Activated naive CD8-positive, alpha-beta T cell treated with anti-CD3 and anti-CD28 coated beads for 36 hours (primary cell): ENCODE results near the gene ADAMTS12. TPM values are rescaled to one million over a fixed set of nuclear protein-coding genes. Genes with fewer than 3 reads are reported as not detected.

Experiments
- DNase-seq: peaks from one replicate; pipeline ENCODE4 v3.0.0; 2021
- H3K27ac Mint-ChIP-seq: one replicate; pipeline ENCODE4 v1.8.0; 2022; ENCODE audit warnings: mild to moderate bottlenecking, moderate library complexity, mixed read lengths
- H3K27me3 Mint-ChIP-seq: one replicate; pipeline ENCODE4 v1.8.0; 2022; ENCODE audit warnings: mild to moderate bottlenecking, mixed read lengths
- H3K36me3 Mint-ChIP-seq: one replicate; pipeline ENCODE4 v1.8.0; 2021; ENCODE audit warnings: mild to moderate bottlenecking, mixed read lengths
- H3K4me1 Mint-ChIP-seq: one replicate; pipeline ENCODE4 v1.8.0; 2021; ENCODE audit warnings: mixed read lengths
- H3K4me3 Mint-ChIP-seq: one replicate; pipeline ENCODE4 v1.8.0; 2022; ENCODE audit warnings: mild to moderate bottlenecking, moderate library complexity, mixed read lengths
- H3K9me3 Mint-ChIP-seq: one replicate; pipeline ENCODE4 v1.8.0; 2022; ENCODE audit warnings: mixed read lengths
- total RNA-seq, 2 experiments: library from RNA; stranded (reverse); gene quantifications; one replicate each; pipeline ENCODE4 v1.2.3, GENCODE V29; 2021

The ADAMTS12 gene
- total RNA-seq, 2 experiments from 2014 or later, result not detected

DNA sequence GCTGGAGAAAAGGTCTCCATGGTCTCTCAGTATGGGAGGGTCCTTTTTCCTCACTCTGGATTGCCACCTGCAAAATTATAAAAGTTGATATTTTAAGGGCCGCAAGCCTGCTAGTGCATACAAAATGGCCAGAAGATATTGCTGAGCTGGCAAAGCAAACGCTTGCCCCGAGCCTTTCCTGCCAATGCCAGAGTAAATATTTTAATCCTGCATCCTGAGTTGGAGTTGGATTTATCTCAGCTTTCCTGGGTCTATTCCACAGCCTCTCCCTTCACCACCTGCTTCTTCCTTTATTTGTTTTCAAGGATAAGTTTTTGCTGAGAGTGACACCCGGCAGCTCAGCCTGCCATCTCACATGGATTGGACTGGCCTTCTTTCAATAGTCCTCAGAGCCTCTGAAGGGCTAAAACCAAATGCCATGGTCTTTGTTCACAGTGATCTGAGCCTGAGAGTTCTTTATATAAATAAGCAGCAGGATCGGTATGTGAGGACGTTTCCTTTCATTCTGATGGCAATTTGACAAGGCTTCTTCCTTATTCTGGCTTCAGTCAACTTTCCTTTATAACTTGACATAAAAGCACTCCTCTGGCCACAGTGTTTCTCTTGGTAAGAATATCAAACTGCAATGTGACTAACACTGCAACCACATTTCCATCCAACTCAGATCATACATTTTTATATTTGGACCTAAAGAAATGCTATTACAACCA, 170.1 kb downstream of the ADAMTS12 start:
- Mint-ChIP-seq H3K27me3 (no peaks in the 10 kb centered on the region), H3K9me3 (no peaks in the 10 kb centered on the region), H3K4me3 (no peak overlapping the region), H3K4me1 (no peaks in the 10 kb centered on the region), H3K36me3 (no peaks in the 10 kb centered on the region), H3K27ac (no peak overlapping the region)
- DNase-seq, result no peak

DNA sequence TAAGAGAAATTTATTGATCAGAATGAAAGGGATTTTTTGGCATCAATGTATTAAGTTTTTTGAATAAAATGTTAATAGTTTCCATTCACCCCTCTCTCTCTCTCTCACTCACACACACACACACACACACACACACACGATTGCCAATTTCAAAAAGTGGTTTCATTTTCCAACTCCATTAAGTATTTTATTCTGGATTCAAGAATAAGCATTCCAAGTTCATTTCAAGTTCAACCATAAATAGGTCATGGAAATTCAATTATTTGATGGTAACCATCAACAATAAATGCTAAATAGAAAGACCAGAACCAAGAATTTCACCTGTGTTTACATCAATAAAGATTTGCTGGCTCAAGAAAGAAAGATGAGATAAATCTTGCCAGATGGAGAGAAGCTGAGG, 171.6 kb downstream of the ADAMTS12 start:
- H3K4me1 Mint-ChIP-seq, result no peaks in the 10 kb centered on the region
- no peak overlapping the region for H3K4me3 Mint-ChIP-seq
- H3K36me3 Mint-ChIP-seq, result no peaks in the 10 kb centered on the region
- no peaks in the 10 kb centered on the region for H3K27me3 Mint-ChIP-seq
- H3K9me3 Mint-ChIP-seq, result no peaks in the 10 kb centered on the region
- no peak overlapping the region for H3K27ac Mint-ChIP-seq
- DNase-seq, result no peak

DNA sequence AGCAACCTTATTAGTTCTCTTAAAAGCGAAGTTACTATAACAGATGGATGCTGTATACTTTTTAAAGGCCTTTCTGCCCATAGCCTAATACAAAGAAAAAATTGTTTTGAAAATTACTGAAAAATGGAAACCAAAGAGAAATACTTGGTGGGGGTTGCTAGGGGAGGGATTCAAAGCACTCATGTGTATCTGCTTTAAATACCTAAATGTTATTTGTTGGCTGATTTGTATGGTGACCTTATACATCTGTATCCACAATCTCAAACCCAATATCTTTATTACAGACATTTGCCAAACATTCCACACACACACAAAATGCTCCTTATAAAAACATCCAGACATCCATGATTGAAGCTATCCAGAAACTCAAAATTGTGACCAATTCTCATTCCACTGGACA, 172.0 kb downstream of the ADAMTS12 start:
- no peak overlapping the region for H3K27ac Mint-ChIP-seq
- no peak for DNase-seq
- no peaks in the 10 kb centered on the region for H3K36me3 Mint-ChIP-seq
- H3K4me1 Mint-ChIP-seq, result no peaks in the 10 kb centered on the region
- no peaks in the 10 kb centered on the region for H3K9me3 Mint-ChIP-seq
- H3K4me3 Mint-ChIP-seq, result no peak overlapping the region
- no peaks in the 10 kb centered on the region for H3K27me3 Mint-ChIP-seq

DNA sequence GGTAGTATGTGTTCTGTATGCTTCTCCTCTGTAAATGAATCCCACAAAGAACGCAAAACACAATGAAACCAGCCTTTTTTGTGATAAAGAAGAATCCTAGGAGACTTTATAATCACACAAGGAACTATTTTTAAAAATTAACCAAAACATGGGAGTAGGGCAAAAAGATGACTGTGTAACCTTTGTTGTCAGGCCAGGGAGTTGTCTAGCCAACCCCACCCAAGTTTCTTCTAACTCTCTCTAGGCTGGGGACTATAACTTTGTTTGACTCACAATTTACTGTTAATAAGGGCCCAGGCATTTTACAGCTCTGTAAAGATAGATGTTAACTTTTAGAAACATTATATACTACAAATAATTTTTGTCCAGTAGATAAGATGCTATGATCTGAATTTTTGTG, 176.1 kb downstream of the ADAMTS12 start:
- no peak for DNase-seq
- H3K9me3 Mint-ChIP-seq, result peaks cover 4% of the 10 kb centered on the region
- H3K27ac Mint-ChIP-seq, result no peak overlapping the region
- H3K4me1 Mint-ChIP-seq, result no peaks in the 10 kb centered on the region
- no peaks in the 10 kb centered on the region for H3K36me3 Mint-ChIP-seq
- no peak overlapping the region for H3K4me3 Mint-ChIP-seq
- H3K27me3 Mint-ChIP-seq, result no peaks in the 10 kb centered on the region

DNA sequence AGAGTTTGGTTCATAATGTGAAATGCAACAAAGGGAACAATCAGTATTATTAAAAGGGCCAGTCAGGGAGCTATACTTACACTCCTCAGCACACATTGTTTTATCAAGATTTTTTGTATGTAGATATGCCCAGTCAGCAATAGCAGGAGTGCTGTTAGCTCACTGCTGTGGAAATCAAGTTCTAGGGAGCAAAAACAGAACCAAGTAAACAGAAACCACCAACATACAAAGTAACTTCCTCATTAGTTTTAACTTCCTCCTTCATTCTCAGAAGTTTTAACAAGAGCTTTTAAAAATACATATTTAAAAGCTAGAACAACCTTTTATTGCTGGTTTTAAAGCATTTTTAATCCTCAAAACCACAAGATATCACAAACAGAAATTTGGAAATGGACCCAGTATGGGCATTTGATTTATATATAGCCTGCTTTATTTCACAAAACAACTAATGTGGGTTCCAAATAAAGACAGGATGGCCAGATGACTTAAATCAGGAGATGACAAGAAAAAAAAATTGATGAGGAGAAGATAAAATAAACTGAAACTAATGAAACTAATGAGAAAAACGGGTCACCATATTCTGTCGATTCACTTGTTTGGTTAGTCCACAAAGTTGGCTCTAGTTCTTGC, 178.5 kb downstream of the ADAMTS12 start:
- H3K27ac Mint-ChIP-seq, result no peak overlapping the region
- H3K36me3 Mint-ChIP-seq, result no peaks in the 10 kb centered on the region
- DNase-seq, result no peak
- no peak overlapping the region for H3K4me3 Mint-ChIP-seq
- H3K9me3 Mint-ChIP-seq, result peaks cover 7% of the 10 kb centered on the region
- no peaks in the 10 kb centered on the region for H3K4me1 Mint-ChIP-seq
- no peaks in the 10 kb centered on the region for H3K27me3 Mint-ChIP-seq

DNA sequence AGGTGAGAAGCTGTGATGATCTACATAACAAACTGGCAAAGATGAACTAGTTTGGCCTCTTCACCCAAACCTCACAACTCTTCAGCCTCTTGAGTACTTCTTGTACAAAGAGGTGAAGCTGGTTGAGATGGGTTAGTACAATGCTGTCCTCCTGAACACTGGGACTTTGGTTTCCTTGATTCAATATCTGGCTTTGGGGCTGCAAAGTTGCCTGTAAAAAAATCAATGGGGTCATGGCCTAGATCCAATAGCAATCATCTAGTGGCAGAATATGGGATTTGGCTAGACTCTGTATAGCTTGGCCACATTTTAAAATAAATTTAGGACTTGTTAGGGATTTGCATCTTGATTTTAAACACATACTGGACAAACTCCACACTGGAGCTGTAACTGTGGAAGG, 179.1 kb downstream of the ADAMTS12 start:
- peaks cover 11% of the 10 kb centered on the region for H3K9me3 Mint-ChIP-seq
- H3K27ac Mint-ChIP-seq, result no peak overlapping the region
- no peaks in the 10 kb centered on the region for H3K4me1 Mint-ChIP-seq
- no peak for DNase-seq
- H3K36me3 Mint-ChIP-seq, result no peaks in the 10 kb centered on the region
- no peaks in the 10 kb centered on the region for H3K27me3 Mint-ChIP-seq
- no peak overlapping the region for H3K4me3 Mint-ChIP-seq

DNA sequence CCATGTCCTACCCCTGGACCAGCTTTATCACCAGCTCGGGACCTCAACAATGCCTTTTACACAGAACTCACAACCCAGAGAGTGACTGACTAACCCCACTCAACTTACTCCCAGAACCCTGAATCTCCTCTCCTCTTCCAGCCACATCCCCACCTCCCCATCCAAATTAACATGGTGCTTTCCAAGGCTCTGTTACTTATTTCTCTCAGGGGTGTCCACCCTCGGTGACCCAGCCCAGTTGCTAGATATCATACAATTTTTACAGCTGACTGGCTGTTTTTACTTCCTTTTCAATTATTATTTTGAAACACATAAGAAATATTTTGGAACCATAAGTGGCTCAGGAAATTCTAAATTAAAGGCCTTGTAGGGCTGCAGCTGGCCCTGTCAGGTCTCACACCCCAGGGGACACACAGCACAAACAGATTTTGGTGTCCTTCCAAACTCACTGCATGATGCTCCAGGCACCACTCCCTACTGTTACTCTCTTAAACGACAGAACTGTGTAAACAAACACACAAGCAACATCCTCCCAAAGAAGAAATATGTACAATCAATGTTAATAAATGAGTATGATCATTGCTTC, 180.6 kb downstream of the ADAMTS12 start:
- Mint-ChIP-seq H3K9me3 (peaks cover 19% of the 10 kb centered on the region), H3K36me3 (peaks cover 2% of the 10 kb centered on the region), H3K4me3 (no peak overlapping the region), H3K27me3 (no peaks in the 10 kb centered on the region), H3K4me1 (no peaks in the 10 kb centered on the region), H3K27ac (no peak overlapping the region)
- no peak for DNase-seq

DNA sequence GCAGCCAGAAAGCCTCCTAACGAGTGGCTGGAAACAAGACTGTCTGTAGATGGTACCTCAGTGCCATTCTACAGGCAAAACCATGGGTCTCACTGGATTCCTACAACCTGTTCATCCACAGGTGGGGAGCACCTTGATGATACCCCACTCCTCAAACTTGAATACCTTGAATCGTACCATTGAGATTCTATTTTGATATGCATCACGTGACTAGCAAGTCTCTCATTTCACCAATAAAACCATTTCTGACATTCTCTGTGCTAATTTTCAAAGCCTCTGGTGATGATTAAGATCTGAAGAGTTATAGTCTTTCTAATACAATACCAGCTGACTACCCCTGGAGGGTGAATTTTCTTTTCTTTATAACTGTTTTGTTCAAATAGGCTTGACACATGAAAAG, 188.9 kb downstream of the ADAMTS12 start:
- H3K36me3 Mint-ChIP-seq, result peaks cover 2% of the 10 kb centered on the region
- no peak overlapping the region for H3K4me3 Mint-ChIP-seq
- no peak overlapping the region for H3K27ac Mint-ChIP-seq
- peaks cover 13% of the 10 kb centered on the region for H3K9me3 Mint-ChIP-seq
- no peak for DNase-seq
- H3K27me3 Mint-ChIP-seq, result no peaks in the 10 kb centered on the region
- H3K4me1 Mint-ChIP-seq, result no peaks in the 10 kb centered on the region

DNA sequence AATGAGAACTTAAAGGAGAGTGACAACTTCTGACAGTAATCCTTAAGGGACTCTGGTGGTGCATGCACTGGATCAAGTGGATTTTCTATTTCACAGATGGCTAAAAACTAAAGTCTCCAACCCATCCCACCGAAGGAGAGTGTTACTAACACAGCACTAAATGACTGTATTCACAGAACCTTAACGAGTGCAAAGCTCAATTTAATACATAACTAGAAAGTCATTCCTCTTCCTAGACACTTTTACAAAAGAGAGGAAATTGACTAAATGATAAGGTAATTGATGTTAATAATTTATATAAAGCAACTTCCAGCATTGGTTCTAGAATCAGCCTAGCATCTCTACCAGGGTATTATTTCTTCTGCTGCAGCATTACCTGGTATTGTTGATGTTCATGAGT, 189.8 kb downstream of the ADAMTS12 start:
- Mint-ChIP-seq H3K27ac (no peak overlapping the region), H3K27me3 (no peaks in the 10 kb centered on the region)

DNA sequence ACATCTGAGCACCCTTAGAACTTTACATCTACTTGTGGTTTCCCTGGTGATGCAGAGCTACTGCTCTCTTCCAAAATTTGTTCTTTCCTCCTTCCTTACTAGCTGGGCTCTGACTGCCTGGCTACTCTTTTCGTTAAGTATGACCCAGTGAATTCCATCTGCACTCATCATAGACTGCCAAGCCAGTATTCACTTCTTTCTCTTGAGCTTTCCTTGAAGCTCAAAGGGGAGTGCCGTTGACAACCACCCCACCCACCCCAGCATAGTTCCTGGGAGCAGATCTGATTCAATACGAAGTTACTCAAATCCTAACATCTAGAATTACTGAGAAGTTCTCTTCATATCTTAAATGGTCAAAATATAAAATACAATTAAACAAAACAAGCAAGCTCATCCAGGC, 190.5 kb downstream of the ADAMTS12 start:
- H3K27ac Mint-ChIP-seq, result no peak overlapping the region
- H3K27me3 Mint-ChIP-seq, result no peaks in the 10 kb centered on the region
- H3K9me3 Mint-ChIP-seq, result peaks cover 3% of the 10 kb centered on the region
- no peak overlapping the region for H3K4me3 Mint-ChIP-seq
- no peak for DNase-seq
- no peaks in the 10 kb centered on the region for H3K36me3 Mint-ChIP-seq
- H3K4me1 Mint-ChIP-seq, result no peaks in the 10 kb centered on the region

More for the DNA sequence above, 189.8 kb downstream of the ADAMTS12 start:
- Mint-ChIP-seq H3K4me1 (no peaks in the 10 kb centered on the region), H3K36me3 (peaks cover under 1% of the 10 kb centered on the region), H3K9me3 (peaks cover 7% of the 10 kb centered on the region), H3K4me3 (no peak overlapping the region)
- DNase-seq, result no peak

DNA sequence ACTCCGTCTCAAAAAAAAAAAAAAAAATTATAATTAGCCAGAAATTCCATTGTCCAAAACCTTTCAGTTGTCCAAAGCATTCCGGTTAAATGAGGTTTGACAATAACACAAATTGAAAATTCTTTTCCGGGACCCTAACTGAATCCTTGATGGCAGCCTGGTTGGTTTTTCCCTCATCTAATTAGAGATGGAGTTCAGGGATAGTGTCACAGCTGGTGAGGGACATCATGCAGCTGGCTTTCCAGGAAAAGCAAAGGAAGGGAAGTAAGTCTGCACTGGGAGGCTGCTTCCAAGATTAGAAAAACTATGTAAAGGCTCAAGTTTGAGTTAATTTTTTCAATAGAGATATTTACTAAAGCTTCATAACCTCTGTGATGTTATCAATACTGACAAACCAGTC, 195.4 kb downstream of the ADAMTS12 start:
- DNase-seq, result no peak
- Mint-ChIP-seq H3K27ac (no peak overlapping the region), H3K36me3 (no peaks in the 10 kb centered on the region), H3K27me3 (peaks cover 4% of the 10 kb centered on the region), H3K9me3 (peaks cover 9% of the 10 kb centered on the region), H3K4me3 (no peak overlapping the region), H3K4me1 (no peaks in the 10 kb centered on the region)

DNA sequence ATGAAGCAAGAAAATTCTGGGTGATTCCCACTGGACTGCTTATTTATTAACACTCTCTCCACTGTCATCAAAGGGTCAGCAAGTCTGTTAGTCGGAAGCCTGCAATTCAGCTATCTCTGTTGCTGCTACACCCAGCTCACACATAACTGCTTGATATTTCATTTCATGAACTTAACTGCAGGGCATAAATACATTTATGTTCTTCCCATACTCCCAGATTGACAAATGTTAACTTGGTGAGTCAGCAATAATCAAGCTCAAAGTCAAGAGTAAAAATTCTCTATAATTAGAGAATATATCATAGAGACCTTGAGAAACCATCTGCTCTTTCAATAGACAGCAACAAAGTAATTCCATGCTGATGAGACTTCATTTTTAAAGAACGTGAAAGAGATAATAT, 198.8 kb downstream of the ADAMTS12 start:
- Mint-ChIP-seq H3K27me3 (peaks cover 4% of the 10 kb centered on the region), H3K4me1 (no peaks in the 10 kb centered on the region), H3K9me3 (peaks cover 9% of the 10 kb centered on the region), H3K27ac (no peak overlapping the region), H3K4me3 (no peak overlapping the region), H3K36me3 (no peaks in the 10 kb centered on the region)
- no peak for DNase-seq

DNA sequence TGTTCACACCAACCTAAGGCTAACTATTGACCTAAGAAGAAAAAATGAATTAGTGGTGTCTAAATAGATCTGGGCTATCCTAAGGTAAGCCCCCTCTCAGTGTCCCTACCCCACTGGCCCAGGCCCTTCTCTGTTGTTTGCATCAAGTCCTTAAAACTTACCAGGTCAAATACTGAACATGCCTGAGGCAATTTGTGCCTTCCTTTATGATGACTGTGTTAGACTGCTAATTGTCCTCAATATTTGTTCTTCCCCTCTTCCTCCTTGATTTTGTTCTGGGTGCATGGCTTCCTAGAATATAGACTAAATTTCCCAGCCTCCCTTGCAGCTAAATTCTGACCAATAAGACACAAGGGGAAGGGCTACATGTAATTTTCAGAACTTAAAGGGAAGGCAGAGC, 199.9 kb downstream of the ADAMTS12 start:
- no peak overlapping the region for H3K4me3 Mint-ChIP-seq
- H3K4me1 Mint-ChIP-seq, result no peaks in the 10 kb centered on the region
- peaks cover 9% of the 10 kb centered on the region for H3K9me3 Mint-ChIP-seq
- H3K27me3 Mint-ChIP-seq, result peaks cover 4% of the 10 kb centered on the region
- DNase-seq, result no peak
- no peaks in the 10 kb centered on the region for H3K36me3 Mint-ChIP-seq
- H3K27ac Mint-ChIP-seq, result no peak overlapping the region

DNA sequence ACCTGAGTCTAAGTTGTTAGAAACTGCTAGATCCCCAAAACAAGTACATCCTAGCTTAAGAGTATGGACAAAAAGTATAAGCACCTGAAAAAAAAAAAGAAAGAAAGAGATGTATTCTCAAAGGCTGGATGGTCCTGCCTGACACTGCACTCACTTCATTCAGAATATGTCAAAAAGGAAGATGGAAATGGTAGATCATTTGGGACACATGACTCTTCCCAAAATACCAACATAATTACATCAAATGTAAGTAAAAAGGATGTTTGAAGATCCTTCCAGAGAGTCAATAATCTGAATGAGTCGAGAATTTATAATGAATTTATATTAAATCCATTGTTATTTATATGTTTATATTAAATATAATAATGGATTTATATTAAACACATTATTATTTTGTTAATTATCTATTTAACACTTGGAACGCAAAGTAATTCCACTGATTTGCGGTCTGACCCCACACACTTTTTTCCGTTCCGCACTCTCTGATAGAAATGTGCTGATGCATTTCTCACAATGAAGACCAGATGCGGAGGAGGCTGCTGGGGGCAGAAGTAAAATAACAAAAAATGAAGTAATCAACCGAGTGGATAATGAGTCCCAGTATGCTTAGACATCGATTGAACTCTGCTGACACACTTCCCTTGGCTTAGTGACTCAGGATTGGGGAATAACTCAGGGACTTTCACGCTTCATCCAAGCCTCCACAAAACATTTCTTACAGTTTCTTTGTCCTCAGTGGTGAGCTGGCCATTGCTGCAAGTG, 201.2 kb downstream of the ADAMTS12 start:
- Mint-ChIP-seq H3K9me3 (peaks cover 9% of the 10 kb centered on the region), H3K4me1 (no peaks in the 10 kb centered on the region), H3K27ac (no peak overlapping the region), H3K36me3 (no peaks in the 10 kb centered on the region), H3K4me3 (no peak overlapping the region), H3K27me3 (peaks cover 3% of the 10 kb centered on the region)
- no peak for DNase-seq

DNA sequence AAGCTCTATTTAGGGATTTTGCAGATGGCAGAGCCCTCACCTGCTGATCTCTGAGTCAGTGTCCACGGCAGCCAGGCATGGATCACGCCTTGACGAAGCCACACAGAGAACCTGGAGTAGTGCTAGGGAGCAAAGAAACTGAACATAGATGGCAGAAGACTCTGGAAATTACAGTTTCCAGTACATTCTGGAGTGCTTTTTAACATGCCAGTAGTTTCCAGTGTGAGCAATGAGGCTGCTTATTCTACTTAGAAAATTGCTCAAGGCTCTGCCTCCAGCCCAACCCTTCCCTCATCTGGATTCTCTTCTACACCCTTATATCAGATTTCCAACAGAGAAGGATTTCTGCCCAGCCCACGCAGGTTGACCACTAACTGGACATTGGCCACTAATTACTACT, 203.3 kb downstream of the ADAMTS12 start:
- Mint-ChIP-seq H3K36me3 (no peaks in the 10 kb centered on the region), H3K4me3 (no peak overlapping the region), H3K9me3 (peaks cover 4% of the 10 kb centered on the region), H3K27ac (no peak overlapping the region), H3K27me3 (peaks cover 3% of the 10 kb centered on the region), H3K4me1 (no peaks in the 10 kb centered on the region)
- DNase-seq, result no peak
